Measurements from ENCODE around the gene CEP55.
A peak's percentile ranks its signal among the peaks of the same experiment; 100 is the strongest.

CEP55 gene

GRCh38 chr10:93469454-93469853, 27.0 kb upstream of the CEP55 start:
- no peak for DNase-seq (ENCODE audit: low read depth in 2 of 2)

GRCh38 chr10:93471110-93471651, 25.2 kb upstream of the CEP55 start:
- DNase-seq (ENCODE audit: low read depth in 2 of 2): no peak

- DNase-seq (ENCODE audit: low read depth in 2 of 2): no peak
These were observed 23.3 kb upstream of the CEP55 start for GRCh38 chr10:93473161-93473560.

- DNase-seq (ENCODE audit: low read depth in 2 of 2): no peak
These were observed 22.5 kb upstream of the CEP55 start for GRCh38 chr10:93473804-93474472.

GRCh38 chr10:93475227-93475626, 21.2 kb upstream of the CEP55 start:
- DNase-seq (ENCODE audit: low read depth in 2 of 2): no peak

- no peak for DNase-seq (ENCODE audit: low read depth in 2 of 2)
These were observed 20.5 kb upstream of the CEP55 start for GRCh38 chr10:93475871-93476270.

- no peak for DNase-seq (ENCODE audit: low read depth in 2 of 2)
These were observed 19.7 kb upstream of the CEP55 start for GRCh38 chr10:93476756-93477155.

GRCh38 chr10:93478873-93479272, 17.5 kb upstream of the CEP55 start:
- DNase-seq (ENCODE audit: low read depth in 2 of 2): no peak

GRCh38 chr10:93481637-93482144, 14.7 kb upstream of the CEP55 start:
- no peak for DNase-seq (ENCODE audit: low read depth in 2 of 2)

GRCh38 chr10:93482145-93482834, 14.1 kb upstream of the CEP55 start, which contains the start of gene MYOF:
Gene MYOF (minus strand): TSS chr10:93482334. CDS start chr10:93482194, 140 bp downstream.
- DNase-seq (ENCODE audit: low read depth in 2 of 2): peak in 1 of 2 donors; percentile 17

GRCh38 chr10:93485690-93486089, 10.7 kb upstream of the CEP55 start:
- DNase-seq (ENCODE audit: low read depth in 2 of 2): no peak

- no peak for DNase-seq (ENCODE audit: low read depth in 2 of 2)
These were observed 7.4 kb upstream of the CEP55 start for GRCh38 chr10:93488956-93489528.

- no peak for DNase-seq (ENCODE audit: low read depth in 2 of 2)
These were observed 4.8 kb upstream of the CEP55 start for GRCh38 chr10:93491602-93492121.

- DNase-seq (ENCODE audit: low read depth in 2 of 2): no peak
These were observed 3.2 kb upstream of the CEP55 start for GRCh38 chr10:93493162-93493561.

- no peak for DNase-seq (ENCODE audit: low read depth in 2 of 2)
These were observed 1.9 kb upstream of the CEP55 start for GRCh38 chr10:93494494-93494893.

- no peak for DNase-seq (ENCODE audit: low read depth in 2 of 2)
These were observed 624 bp upstream of the CEP55 start for GRCh38 chr10:93495654-93496321.

- DNase-seq (ENCODE audit: low read depth in 2 of 2): no peak
These were observed 1.8 kb downstream of the CEP55 start for GRCh38 chr10:93498166-93498565.

- no peak for DNase-seq (ENCODE audit: low read depth in 2 of 2)
These were observed 5.2 kb downstream of the CEP55 start for GRCh38 chr10:93501650-93502049.

GRCh38 chr10:93503075-93503474, 6.7 kb downstream of the CEP55 start:
- no peak for DNase-seq (ENCODE audit: low read depth in 2 of 2)

GRCh38 chr10:93505075-93505474, 8.7 kb downstream of the CEP55 start:
- no peak for DNase-seq (ENCODE audit: low read depth in 2 of 2)

GRCh38 chr10:93509816-93510215, 13.4 kb downstream of the CEP55 start:
- no peak for DNase-seq (ENCODE audit: low read depth in 2 of 2)

GRCh38 chr10:93512565-93512964, 16.2 kb downstream of the CEP55 start:
- DNase-seq (ENCODE audit: low read depth in 2 of 2): no peak
